Ovary (tissue), 3 donors: ENCODE measurements around the gene PTPRN2.

Experiments used
- CTCF ChIP-seq, 3 donors: fragments of 450-650 bp in 2 of 3; fragments of 200-600 bp in 1 of 3; IDR thresholded peaks; one replicate each; pipeline versions ENCODE4 v1.5.1 to v1.8.0; 2016 to 2022; ENCODE audit warnings: antibody characterized with exemption in 3 of 3, mild to moderate bottlenecking in 1 of 3
- EP300 ChIP-seq: sonication (generic); formaldehyde crosslinking; IDR thresholded peaks from one replicate; pipeline ENCODE4 v1.6.1; 2017; ENCODE audit warnings: antibody characterized with exemption
- POLR2A ChIP-seq: fragments of 450-650 bp; IDR thresholded peaks from one replicate; pipeline ENCODE4 v1.6.1; 2017; ENCODE audit warnings: antibody characterized with exemption, mild to moderate bottlenecking, moderate library complexity
- donor health status: DM: no; HTN: no; CAD: no.

GRCh38 chr7:158076215-158076614 lies 511.4 kb downstream of the PTPRN2 start:
- no peak for TF ChIP-seq POLR2A
- TF ChIP-seq CTCF (IDR thresholded peaks at IDR 0.05): no peak
- TF ChIP-seq EP300: no peak
